ENCODE data around the gene INS.

Gene INS

DNA sequence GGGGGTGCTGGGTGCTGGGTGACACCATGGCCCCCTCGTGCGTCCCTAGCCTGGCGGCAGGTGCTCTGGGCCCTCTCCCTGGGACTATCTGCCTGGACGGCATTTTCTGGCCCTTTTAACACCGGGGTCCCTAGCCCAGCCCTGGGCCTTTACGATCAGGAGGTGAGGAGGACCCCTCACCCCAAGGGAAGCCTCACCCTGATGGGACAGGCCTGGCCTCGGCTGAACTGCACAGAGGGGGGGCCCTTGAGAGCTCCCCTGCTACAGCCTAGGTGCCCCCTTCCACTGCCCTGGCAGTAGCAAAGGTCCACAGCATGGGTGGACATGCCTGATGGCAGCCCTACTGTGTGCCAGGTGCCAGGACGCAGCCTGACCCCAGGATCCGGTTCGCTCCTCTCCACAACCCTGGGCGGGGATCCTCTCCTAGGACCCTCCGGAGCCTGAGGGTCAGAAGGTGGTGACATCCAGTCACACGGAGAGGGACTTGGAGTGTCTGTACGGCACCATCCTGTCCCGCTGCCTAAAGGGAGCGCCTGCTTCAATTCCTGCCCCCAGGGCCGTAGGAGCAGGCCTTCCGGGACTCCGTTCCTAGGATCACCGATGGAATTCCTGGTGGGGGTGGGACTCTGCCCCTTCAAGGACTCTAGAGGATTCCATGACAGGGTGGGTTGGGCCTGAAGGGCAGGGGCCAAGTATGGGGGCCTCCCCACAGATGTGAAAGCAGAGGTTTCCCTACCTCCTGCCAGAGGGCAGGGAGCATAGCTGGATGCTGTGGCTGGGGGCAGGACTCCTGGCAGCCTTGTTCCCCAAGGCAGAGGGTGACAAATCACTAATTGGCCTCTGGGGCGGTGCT, 43.6 kb upstream of the INS start:
- Histone ChIP-seq H3K27me3 (ENCODE audit: control insufficient read depth in 2 of 2, insufficient read depth in 2 of 2, low read length in 2 of 2) (peaks cover 0 to 2% of the 10 kb centered on the region in 2 donors), H3K27ac (ENCODE audit: low read depth in 2 of 2, low read length in 2 of 2) (peak overlapping the region in 1 of 2 donors; percentile 48), H3K4me3 (ENCODE audit: low read length in 2 of 2) (no peak overlapping the region), H3K36me3 (ENCODE audit: control insufficient read depth in 2 of 2, insufficient read depth in 2 of 2, low read length in 2 of 2) (no peaks in the 10 kb centered on the region), H3K9me3 (ENCODE audit: control insufficient read depth in 2 of 2, low read length in 2 of 2) (no peaks in the 10 kb centered on the region), H3K4me1 (ENCODE audit: control insufficient read depth in 2 of 2, insufficient read depth in 2 of 2, low read length in 2 of 2) (peaks cover 9 to 13% of the 10 kb centered on the region in 2 donors), H3K9ac (ENCODE audit: low read depth in 1 of 2, low read length in 2 of 2) (no peak overlapping the region)

DNA sequence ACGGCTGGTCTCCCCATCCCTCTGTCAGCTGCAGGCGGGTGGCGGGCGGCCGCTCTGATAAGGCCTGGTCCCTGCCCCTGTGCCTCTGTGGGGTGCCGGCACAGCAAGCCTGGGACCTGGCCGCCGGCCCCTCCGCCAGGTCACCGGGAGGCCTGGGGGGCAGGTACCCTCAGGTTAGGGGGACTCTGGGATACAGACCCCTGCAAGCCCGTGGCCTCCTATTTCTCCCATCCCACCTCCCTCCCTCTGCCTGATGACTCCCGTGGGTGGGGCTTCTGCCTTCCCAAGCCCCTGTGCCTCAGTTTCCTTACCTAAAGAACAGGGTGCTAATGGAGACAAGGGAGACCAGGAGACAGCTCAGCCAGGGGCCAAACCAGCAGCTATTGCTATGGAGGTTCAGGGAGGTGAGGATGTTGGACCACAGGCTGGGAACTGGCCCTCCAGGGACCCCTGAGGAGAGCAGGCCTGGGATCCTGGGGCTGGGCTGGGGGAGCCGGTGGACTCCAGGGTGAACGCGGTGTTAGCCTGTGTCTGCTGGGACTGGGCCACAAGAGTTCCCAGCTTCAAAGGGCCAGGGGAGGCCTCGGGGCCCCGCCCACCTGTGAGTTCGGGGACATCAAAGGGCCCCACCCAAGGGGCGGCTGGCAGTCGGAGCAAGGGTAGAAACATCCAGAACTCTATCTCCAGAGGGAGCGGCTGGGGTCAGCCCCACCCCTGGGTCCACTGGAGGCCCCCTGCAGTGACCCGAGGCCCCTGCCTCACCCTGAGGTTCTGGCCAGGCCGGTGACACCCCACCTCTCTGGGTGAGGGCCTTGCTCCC, 42.6 kb upstream of the INS start:
- H3K9ac ChIP-seq (ENCODE audit: low read depth in 1 of 2, low read length in 2 of 2) = no peak overlapping the region
- peaks cover 9% of the 10 kb centered on the region in 2 donors for H3K4me1 ChIP-seq (ENCODE audit: control insufficient read depth in 2 of 2, insufficient read depth in 2 of 2, low read length in 2 of 2)
- peak overlapping the region; percentile 27 to 67 for H3K27ac ChIP-seq (ENCODE audit: low read depth in 2 of 2, low read length in 2 of 2)
- H3K9me3 ChIP-seq (ENCODE audit: control insufficient read depth in 2 of 2, low read length in 2 of 2) = no peaks in the 10 kb centered on the region
- H3K36me3 ChIP-seq (ENCODE audit: control insufficient read depth in 2 of 2, insufficient read depth in 2 of 2, low read length in 2 of 2) = no peaks in the 10 kb centered on the region
- no peak overlapping the region for H3K4me3 ChIP-seq (ENCODE audit: low read length in 2 of 2)
- no peaks in the 10 kb centered on the region for H3K27me3 ChIP-seq (ENCODE audit: control insufficient read depth in 2 of 2, insufficient read depth in 2 of 2, low read length in 2 of 2)

DNA sequence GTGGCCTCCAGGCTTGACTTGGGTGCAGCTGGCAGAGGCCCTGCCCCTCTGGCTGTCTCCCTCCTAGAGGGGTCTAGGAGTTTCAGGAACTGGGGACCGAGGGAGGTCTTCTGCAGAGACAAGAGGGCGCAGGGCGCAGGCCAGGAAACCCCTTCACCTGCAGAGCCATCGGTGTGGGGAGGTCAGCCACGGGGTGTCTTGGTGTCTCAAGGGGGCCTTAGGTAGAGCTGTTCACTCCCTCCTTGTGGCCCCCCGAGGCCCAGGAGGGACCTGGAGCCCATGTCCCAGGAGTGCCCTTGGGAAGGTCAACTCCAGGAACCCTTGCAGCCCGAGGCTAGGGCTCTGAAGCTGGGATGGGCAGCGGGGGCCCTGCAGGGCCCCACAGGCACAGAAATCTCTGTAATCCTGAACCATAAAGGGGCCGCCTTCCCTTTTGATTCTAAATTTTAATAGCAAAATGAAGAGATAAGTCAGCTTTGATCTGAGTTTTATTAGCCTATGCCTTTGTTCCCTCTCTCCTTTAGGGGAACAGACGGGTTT, 42.0 kb upstream of the INS start:
- Histone ChIP-seq H3K9me3 (ENCODE audit: control insufficient read depth in 2 of 2, low read length in 2 of 2) (no peaks in the 10 kb centered on the region), H3K9ac (ENCODE audit: low read depth in 1 of 2, low read length in 2 of 2) (peak overlapping the region in 1 of 2 donors; percentile 26), H3K27ac (ENCODE audit: low read depth in 2 of 2, low read length in 2 of 2) (peak overlapping the region; percentile 63 to 68), H3K4me3 (ENCODE audit: low read length in 2 of 2) (no peak overlapping the region), H3K36me3 (ENCODE audit: control insufficient read depth in 2 of 2, insufficient read depth in 2 of 2, low read length in 2 of 2) (no peaks in the 10 kb centered on the region), H3K4me1 (ENCODE audit: control insufficient read depth in 2 of 2, insufficient read depth in 2 of 2, low read length in 2 of 2) (peaks cover 9% of the 10 kb centered on the region in 2 donors), H3K27me3 (ENCODE audit: control insufficient read depth in 2 of 2, insufficient read depth in 2 of 2, low read length in 2 of 2) (no peaks in the 10 kb centered on the region)

DNA sequence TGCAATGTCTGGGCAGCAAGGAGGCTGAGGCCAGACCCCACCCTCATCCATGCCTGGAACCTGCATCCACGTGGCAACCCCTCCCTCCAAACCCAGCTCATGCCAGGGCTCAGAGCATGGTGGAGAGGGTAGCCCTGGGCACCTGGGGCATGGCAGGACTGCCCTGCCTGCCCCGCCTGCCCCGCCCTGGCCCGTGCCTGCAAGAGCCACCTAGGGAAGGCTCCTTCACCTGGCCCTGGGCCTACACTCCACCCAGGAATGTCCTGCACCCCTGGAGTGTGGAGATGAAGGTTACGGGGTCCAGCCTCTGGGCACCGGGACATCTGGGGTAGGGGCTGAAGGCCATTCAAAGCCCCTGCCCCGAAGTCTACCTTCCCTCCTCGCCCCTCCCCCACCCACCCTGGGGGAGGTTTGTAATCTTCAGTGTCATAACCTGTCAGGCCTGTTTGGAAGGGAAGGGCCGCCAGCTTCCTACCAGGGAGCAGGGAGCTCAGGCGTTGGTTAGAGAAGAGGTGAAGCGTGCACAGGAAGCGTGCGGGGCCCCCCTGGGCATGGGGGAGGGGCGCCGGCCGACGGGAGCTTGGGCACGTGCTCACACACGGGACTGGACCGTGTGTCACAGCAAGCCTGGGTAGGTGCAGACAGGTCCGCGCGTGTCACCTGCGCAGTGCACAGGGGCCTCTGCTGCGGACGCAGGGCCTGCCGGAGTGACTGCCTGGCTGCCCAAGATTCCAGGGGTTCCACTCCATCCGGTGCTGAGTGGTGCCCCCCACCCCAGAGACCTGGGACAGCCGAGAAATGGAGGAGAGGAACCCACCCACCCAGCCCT, 41.3 kb upstream of the INS start:
- Histone ChIP-seq H3K27me3 (ENCODE audit: control insufficient read depth in 2 of 2, insufficient read depth in 2 of 2, low read length in 2 of 2) (no peaks in the 10 kb centered on the region), H3K27ac (ENCODE audit: low read depth in 2 of 2, low read length in 2 of 2) (peak overlapping the region; percentile 68 to 70), H3K36me3 (ENCODE audit: control insufficient read depth in 2 of 2, insufficient read depth in 2 of 2, low read length in 2 of 2) (no peaks in the 10 kb centered on the region), H3K9me3 (ENCODE audit: control insufficient read depth in 2 of 2, low read length in 2 of 2) (no peaks in the 10 kb centered on the region), H3K4me3 (ENCODE audit: low read length in 2 of 2) (no peak overlapping the region), H3K4me1 (ENCODE audit: control insufficient read depth in 2 of 2, insufficient read depth in 2 of 2, low read length in 2 of 2) (peaks cover 9% of the 10 kb centered on the region in 2 donors), H3K9ac (ENCODE audit: low read depth in 1 of 2, low read length in 2 of 2) (peak overlapping the region in 1 of 2 donors; percentile 26)

DNA sequence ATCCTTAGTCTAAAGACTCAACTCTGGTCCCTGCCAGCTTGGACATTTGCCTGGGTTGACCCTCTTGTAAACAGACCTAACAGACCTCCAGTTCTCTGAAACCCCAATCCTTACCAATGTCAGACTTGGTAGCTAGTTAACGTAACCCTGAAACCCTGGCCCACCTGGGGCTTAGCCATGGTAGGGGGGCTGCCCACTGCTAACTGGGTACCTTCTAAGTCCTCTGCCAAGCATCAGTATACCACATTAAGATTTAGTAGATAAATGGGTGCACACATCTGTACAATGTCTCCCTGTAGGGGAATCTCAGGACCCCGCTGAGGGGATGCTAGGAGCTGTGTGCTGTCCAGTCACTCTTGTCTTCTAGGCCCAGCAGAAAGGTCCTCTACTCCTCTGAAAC, 40.5 kb upstream of the INS start:
- H3K4me3 ChIP-seq (ENCODE audit: low read length in 2 of 2) = no peak overlapping the region
- no peaks in the 10 kb centered on the region for H3K36me3 ChIP-seq (ENCODE audit: control insufficient read depth in 2 of 2, insufficient read depth in 2 of 2, low read length in 2 of 2)
- peak overlapping the region in 1 of 2 donors; percentile 43 for H3K27ac ChIP-seq (ENCODE audit: low read depth in 2 of 2, low read length in 2 of 2)
- peaks cover 9% of the 10 kb centered on the region in 2 donors for H3K4me1 ChIP-seq (ENCODE audit: control insufficient read depth in 2 of 2, insufficient read depth in 2 of 2, low read length in 2 of 2)
- no peak overlapping the region for H3K9ac ChIP-seq (ENCODE audit: low read depth in 1 of 2, low read length in 2 of 2)
- no peaks in the 10 kb centered on the region for H3K9me3 ChIP-seq (ENCODE audit: control insufficient read depth in 2 of 2, low read length in 2 of 2)
- no peaks in the 10 kb centered on the region for H3K27me3 ChIP-seq (ENCODE audit: control insufficient read depth in 2 of 2, insufficient read depth in 2 of 2, low read length in 2 of 2)

DNA sequence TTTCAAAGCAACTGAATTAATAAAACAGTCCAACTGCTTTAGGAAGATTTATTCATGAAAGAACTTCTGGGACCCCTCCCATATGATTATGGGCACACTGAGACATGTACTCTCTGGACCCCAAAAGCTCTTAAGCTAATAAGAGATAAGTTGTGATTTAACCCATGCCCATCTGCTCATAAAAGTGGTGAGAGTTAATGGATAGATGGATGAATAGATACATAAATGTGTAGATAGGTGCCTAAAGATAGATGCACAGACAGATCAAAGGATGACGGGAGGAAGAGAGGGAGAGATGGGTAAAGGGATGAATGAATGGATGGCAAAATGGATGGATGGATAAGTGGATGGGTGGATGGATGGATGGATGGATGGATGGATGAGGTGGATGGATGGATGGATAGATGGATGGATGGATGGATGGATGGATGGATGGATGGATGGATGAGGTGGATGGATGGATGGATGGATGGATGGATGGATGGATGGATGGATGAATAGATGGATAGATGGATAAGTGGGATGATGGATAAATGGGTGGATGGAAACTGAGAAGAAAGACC, 40.0 kb upstream of the INS start:
- H3K36me3 ChIP-seq (ENCODE audit: control insufficient read depth in 2 of 2, insufficient read depth in 2 of 2, low read length in 2 of 2) = no peaks in the 10 kb centered on the region
- no peak overlapping the region for H3K27ac ChIP-seq (ENCODE audit: low read depth in 2 of 2, low read length in 2 of 2)
- no peak overlapping the region for H3K4me3 ChIP-seq (ENCODE audit: low read length in 2 of 2)
- no peaks in the 10 kb centered on the region for H3K27me3 ChIP-seq (ENCODE audit: control insufficient read depth in 2 of 2, insufficient read depth in 2 of 2, low read length in 2 of 2)
- H3K9ac ChIP-seq (ENCODE audit: low read depth in 1 of 2, low read length in 2 of 2) = no peak overlapping the region
- H3K9me3 ChIP-seq (ENCODE audit: control insufficient read depth in 2 of 2, low read length in 2 of 2) = no peaks in the 10 kb centered on the region
- H3K4me1 ChIP-seq (ENCODE audit: control insufficient read depth in 2 of 2, insufficient read depth in 2 of 2, low read length in 2 of 2) = peaks cover 9% of the 10 kb centered on the region in 2 donors

DNA sequence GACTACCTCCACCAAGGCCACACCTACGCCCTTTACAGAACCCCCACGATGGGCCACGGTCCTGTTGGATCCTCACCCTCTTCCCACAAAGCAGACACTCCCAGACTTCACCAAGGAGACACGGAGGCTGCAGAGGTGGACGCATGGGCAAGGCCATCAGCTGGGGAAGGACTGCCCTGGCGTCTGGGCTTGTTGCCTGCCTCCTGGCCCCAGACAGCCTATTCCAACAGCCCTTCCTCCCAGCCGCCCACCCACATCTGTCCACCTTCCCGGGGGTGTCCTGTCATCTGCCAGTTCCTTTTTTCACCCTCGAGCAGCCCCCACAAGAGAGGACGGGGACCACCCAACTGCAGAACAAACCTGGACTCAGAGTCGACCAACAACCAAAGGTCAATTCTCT, 39.5 kb upstream of the INS start:
- Histone ChIP-seq H3K27ac (ENCODE audit: low read depth in 2 of 2, low read length in 2 of 2) (no peak overlapping the region), H3K36me3 (ENCODE audit: control insufficient read depth in 2 of 2, insufficient read depth in 2 of 2, low read length in 2 of 2) (no peaks in the 10 kb centered on the region), H3K9ac (ENCODE audit: low read depth in 1 of 2, low read length in 2 of 2) (no peak overlapping the region), H3K4me1 (ENCODE audit: control insufficient read depth in 2 of 2, insufficient read depth in 2 of 2, low read length in 2 of 2) (peaks cover 9% of the 10 kb centered on the region in 2 donors), H3K4me3 (ENCODE audit: low read length in 2 of 2) (no peak overlapping the region), H3K9me3 (ENCODE audit: control insufficient read depth in 2 of 2, low read length in 2 of 2) (no peaks in the 10 kb centered on the region), H3K27me3 (ENCODE audit: control insufficient read depth in 2 of 2, insufficient read depth in 2 of 2, low read length in 2 of 2) (no peaks in the 10 kb centered on the region)

DNA sequence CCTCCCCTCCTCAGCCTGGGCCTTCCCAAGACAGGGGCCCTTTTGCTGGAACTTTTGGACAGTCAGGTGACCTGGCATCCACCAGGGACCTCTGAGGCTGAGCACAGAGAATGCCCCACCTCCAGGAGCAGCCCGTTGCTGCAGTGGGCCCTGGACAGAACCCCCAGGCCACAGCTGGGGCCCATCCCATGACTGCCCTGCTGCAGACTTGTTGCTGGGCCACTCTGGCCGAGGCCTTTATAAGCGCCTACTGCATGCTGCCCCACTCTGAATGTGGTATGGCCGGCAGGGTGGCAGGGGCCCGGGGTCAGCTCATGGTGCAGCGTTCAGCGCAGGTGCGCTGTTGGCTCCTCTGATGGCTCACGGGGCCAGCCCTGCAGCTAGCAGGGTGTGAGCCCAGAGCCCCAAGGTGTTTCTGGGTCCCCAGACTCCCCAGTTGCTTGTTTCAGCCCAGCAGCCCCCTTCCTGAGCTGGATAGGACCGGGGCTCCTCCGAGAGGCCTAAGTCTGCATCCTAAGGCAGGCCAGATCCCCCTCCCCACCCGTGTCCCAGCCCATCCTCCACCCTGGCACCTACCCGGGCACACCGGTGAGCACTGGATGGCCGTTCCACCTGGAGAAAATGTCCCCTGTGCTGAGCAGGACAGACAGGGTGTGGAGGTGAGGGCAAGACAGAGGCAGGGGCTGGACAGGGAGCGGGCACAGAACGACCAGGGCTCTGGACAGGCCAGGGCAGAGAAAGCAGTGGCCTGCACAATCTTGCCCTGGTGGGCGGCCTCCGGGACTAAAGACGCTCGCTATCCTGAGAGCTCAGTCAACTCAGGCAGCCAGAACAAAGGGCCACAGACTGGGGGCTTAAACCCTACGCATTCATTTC, 38.7 kb upstream of the INS start:
- Histone ChIP-seq H3K27ac (ENCODE audit: low read depth in 2 of 2, low read length in 2 of 2) (no peak overlapping the region), H3K4me1 (ENCODE audit: control insufficient read depth in 2 of 2, insufficient read depth in 2 of 2, low read length in 2 of 2) (peaks cover 9% of the 10 kb centered on the region in 2 donors), H3K27me3 (ENCODE audit: control insufficient read depth in 2 of 2, insufficient read depth in 2 of 2, low read length in 2 of 2) (no peaks in the 10 kb centered on the region), H3K4me3 (ENCODE audit: low read length in 2 of 2) (no peak overlapping the region), H3K9me3 (ENCODE audit: control insufficient read depth in 2 of 2, low read length in 2 of 2) (no peaks in the 10 kb centered on the region), H3K9ac (ENCODE audit: low read depth in 1 of 2, low read length in 2 of 2) (no peak overlapping the region), H3K36me3 (ENCODE audit: control insufficient read depth in 2 of 2, insufficient read depth in 2 of 2, low read length in 2 of 2) (no peaks in the 10 kb centered on the region)

All from mucosa of rectum (tissue), 2 donors.